Hematopoietic multipotent progenitor cell treated with erythropoietin and hydrocortisone succinate and interleukin-3 and kit ligand, for 6 days (in vitro differentiated cells): ENCODE measurements around the gene CARD6.
A peak's percentile ranks its signal among the peaks of the same experiment; 100 is the strongest.
"Not testable (repeated sequence)": the region's sequence is repeated elsewhere in the genome, so short reads cannot be mapped to it uniquely, and the experiment has no call there.

Source experiments
- DNase-seq: peaks from one replicate; pipeline ENCODE4 v3.0.0-alpha.2; 2015

CARD6 gene

DNA sequence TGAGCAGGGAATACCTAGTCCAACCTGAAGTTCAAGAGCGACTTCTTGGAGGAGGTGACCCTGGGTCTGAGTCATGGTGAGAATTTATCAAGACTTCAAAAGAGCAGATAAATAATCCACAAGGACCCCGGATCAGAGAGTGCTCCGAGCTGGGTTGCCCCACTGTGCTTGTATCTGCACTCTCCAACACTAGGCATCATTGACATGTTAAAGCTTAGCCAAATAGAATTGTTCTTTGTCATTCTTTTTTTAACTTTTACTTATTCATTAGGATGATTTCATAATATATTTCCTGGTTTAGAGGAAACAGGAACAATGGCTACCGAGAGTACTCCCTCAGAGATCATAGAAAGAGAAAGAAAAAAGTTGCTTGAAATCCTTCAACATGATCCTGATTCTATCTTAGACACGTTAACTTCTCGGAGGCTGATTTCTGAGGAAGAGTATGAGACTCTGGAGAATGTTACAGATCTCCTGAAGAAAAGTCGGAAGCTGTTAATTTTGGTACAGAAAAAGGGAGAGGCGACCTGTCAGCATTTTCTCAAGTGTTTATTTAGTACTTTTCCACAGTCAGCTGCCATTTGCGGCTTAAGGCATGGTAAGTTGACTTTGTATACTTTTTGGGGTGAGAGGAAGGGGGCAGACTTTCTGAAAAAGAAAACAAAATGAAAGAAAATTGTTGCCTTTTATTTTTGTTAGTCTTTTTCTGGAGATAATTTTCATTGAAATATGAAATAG is at the start of gene CARD6:
TSS of gene CARD6 (plus strand) at position 300 of the 738 bp plus-strand sequence. CDS start at position 316, 16 bp downstream.
- peak; percentile 68 for DNase-seq

- DNase-seq = peak; percentile 42
Observed at GRCh38 chr5:40791715-40792139, 49.4 kb upstream of the CARD6 start.

GRCh38 chr5:40792691-40793090 is 48.5 kb upstream of the CARD6 start:
- DNase-seq = not testable (repeated sequence)

- not testable (repeated sequence) for DNase-seq
Observed at GRCh38 chr5:40794340-40794739, 46.8 kb upstream of the CARD6 start.

DNA sequence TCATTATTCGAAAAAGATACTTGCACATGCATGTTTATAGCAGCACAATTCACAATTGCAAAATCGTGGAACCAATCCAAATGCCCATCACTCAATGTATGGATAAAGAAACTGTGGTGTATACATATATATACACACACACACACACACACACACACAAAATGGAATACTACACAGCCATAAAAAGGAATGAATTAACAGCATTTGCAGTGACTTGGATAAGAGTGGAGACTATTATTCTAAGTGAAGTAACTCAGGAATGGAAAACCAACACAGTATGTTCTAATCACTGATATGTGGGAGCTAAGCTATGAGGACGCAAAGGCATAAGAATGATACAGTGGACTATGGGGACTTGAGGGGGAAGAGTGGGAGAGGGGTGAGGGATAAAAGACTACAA is 46.3 kb upstream of the CARD6 start:
- not testable (repeated sequence) for DNase-seq

GRCh38 chr5:40796487-40796889 is 44.7 kb upstream of the CARD6 start:
- peak; percentile 45 for DNase-seq

GRCh38 chr5:40797273-40798011 is 43.7 kb upstream of the CARD6 start:
- DNase-seq = peak; percentile 89

GRCh38 chr5:40798012-40798800 is 43.0 kb upstream of the CARD6 start, which contains the start of gene PRKAA1:
Gene PRKAA1 (minus strand): TSS chr5:40798374. CDS start chr5:40798189, 185 bp downstream.
- peak; percentile 92 for DNase-seq

DNA sequence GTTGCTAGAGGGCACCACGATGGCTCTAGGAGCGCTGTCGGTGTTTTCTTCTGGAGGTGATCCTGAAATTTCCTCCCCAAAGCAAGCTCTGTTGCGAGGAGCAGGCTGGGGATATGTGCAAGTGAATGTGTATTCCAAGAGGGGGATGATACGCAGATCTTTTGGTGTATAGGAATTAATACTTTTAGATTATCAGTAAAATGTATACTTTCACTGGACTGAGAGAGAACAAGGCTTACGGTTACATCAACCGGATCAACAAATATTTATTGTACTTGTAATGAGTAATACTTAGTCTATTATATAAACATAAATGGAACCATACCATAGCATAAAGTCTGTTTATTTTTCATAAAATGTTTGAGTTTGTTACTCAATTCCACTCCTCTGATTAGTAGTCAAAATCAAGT is 42.4 kb upstream of the CARD6 start:
- no peak for DNase-seq

DNA sequence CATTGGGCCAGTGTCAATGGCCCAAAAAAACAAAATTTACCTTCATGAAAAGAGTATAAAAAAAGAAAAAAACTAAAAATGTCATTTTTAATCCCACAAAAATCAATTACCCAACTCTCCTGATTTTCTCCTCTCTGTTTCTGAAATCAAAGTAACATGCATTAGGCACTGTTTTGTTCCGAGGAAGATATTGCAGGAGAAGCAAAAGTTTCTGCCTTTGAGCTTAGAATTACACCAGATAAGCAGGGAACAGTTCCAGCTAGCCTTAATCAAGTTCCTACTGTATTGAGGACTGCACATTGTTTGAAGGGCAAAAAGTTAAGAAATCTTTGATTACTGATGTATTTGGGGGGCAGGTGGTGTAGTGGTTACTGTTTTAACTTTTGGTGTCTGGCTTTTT is 41.9 kb upstream of the CARD6 start:
- peak; percentile 53 for DNase-seq

GRCh38 chr5:40801771-40802562 is 39.2 kb upstream of the CARD6 start:
- peak; percentile 97 for DNase-seq

DNA sequence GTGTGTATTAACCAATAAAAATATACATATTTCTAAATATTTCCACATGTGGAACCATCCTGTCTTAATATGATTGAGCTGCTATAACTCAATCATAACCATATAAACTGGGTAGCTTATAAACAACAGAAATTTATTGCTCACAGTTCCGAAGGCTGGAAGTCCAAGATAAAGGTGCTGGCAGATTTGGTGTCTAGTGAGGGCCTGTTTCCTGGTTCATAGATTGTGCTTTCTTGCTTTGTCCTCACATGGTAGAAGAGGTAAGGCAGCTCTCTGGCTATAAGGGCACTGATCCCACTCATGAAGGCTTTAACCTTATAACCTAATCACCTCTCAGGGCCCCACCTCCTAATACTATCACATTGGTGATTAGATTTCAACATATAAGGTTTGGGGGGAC is 29.0 kb upstream of the CARD6 start:
- DNase-seq = no peak

- no peak for DNase-seq
Observed at GRCh38 chr5:40813698-40814281, 27.4 kb upstream of the CARD6 start.

DNA sequence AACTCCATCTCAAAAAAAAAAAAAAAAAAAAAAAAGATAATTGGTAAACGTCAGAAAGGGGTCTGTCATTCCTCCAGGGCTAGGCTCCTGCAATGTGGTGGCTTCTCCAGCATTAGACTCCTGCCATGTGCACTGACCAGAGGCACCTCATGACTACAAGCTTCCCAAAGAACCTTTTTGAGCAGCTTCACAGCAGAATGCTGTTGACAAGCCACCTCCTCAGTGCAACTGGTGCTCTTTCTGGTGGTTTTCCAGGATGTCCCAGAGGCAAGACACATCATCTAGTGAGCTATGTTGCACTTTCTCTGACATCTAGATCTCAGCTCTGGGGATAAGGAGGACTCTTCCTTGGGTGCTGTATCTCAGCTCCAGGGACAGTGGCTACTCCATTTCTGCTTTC is 17.7 kb upstream of the CARD6 start:
- DNase-seq = no peak

- peak; percentile 59 for DNase-seq
Observed at GRCh38 chr5:40825461-40826043, 15.6 kb upstream of the CARD6 start.

DNA sequence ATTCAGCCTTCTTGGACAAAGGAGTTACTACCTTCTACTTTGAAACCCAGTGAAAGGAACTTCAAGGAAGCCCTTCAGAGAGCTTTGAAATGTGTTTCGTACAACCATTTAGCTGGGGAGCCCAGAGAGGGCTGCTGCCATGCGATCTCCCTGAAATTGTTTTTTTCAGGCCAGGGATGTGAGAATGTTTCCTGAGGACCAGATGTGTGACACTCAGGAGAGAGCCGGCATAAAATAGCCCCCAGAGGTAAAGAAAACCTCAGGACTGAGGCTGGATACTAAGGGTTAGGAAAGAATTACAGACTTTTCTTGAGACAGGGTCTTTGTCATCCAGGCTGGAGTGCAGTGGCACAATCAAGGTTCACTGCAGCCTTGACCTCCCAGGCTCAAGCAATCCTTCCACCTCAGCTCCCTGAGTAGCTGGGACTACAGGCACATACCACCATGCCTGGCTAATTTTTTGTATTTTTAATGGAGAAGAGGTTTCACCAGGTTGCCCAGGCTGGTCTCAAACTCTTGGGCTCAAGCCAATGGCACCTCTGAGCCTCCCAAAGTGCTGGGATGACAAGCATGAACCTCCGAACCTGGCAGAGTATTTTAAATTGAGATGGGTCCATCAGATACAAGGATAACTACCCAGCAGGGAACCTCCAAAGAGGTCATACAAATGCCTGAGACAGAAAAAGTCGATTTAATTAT is 14.5 kb upstream of the CARD6 start:
- no peak for DNase-seq

DNA sequence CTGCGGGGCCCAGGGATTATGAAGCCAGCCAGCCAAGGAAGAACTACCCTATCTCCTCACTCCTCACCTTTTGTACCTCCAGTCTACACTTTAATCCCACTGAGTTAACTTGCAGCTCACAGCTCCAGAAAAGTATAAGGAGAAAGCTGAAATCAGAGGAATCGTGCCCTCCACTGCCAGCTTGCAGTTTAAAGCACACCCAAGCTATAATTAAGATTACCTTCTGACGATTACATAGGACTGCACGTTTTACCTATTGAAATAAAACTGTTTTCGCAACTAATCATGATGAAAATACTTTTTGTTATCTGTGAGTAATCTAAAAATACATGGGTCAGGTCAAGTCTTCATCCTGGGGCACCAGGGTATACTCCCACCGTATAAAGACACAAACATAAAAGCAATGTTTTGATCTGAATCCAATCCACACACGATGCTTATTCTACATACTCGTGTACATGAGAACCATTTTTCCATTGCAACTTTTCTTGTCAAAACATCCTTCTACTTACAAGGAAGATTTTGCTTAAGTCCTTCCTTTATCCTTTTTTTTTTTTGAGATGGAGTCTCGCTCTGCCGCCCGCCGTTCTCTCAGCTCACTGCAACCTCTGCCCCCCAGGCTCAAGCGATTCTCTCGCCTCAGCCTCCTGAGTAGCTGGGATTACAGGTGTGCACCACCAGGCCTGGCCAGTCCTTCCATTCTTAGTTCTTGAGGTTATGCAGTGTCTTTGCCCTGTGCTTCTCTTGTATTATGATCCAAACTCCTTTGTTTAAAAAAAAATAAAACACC is 13.8 kb upstream of the CARD6 start:
- no peak for DNase-seq

- DNase-seq = peak; percentile 29
Observed at GRCh38 chr5:40828021-40828631, 13.0 kb upstream of the CARD6 start.
